Skeletal muscle tissue (tissue), 4 donors: ENCODE data around the gene CARMIL1. TPM values are rescaled to one million over a fixed set of nuclear protein-coding genes. Genes with fewer than 3 reads are reported as not detected.

Experiments
- H3K27ac ChIP-seq: one replicate; pipeline ENCODE4 v1.7.0; 2013; ENCODE audit warnings: mild to moderate bottlenecking, low read depth, low read length, inconsistent platforms
- H3K27me3 ChIP-seq, 3 donors: one replicate each; pipeline ENCODE4 v1.7.0; 2013; ENCODE audit warnings: low read length in 3 of 3; ENCODE audit not compliant: control insufficient read depth in 3 of 3, insufficient read depth in 3 of 3
- H3K36me3 ChIP-seq, 3 donors: one replicate each; pipeline ENCODE4 v1.7.0; 2013; ENCODE audit warnings: low read length in 3 of 3; ENCODE audit not compliant: control insufficient read depth in 3 of 3, insufficient read depth in 3 of 3
- H3K4me1 ChIP-seq, 3 donors: one replicate each; pipeline ENCODE4 v1.7.0; 2013; ENCODE audit warnings: low read length in 3 of 3, mild to moderate bottlenecking in 3 of 3; ENCODE audit not compliant: control insufficient read depth in 3 of 3, insufficient read depth in 3 of 3
- H3K4me3 ChIP-seq, 3 donors: one replicate each; pipeline ENCODE4 v1.7.0; 2013; ENCODE audit warnings: low read length in 3 of 3
- H3K9ac ChIP-seq, 3 donors: one replicate each; pipeline ENCODE4 v1.7.0; 2013; ENCODE audit warnings: low read length in 3 of 3, mild to moderate bottlenecking in 3 of 3, moderate library complexity in 2 of 3, low read depth in 1 of 3
- H3K9me3 ChIP-seq, 3 donors: one replicate each; pipeline ENCODE4 v1.7.0; 2013; ENCODE audit warnings: low read length in 3 of 3; ENCODE audit not compliant: control insufficient read depth in 3 of 3
- total RNA-seq: library from RNA; depleted of rRNA; stranded (reverse); fragments of >200 nt; gene quantifications from one replicate; pipeline ENCODE4 v1.2.3, GENCODE V29; 2014
- donor health status: Osteomylitis.

Gene CARMIL1
- total RNA-seq, 1 donor from 2014 or later: 4.7 TPM

GRCh38 chr6:25388776-25389175, 109.6 kb downstream of the CARMIL1 start:
- peak overlapping the region; percentile 25 for H3K27ac ChIP-seq
- H3K27me3 ChIP-seq: no peaks in the 10 kb centered on the region
- H3K9ac ChIP-seq: no peak overlapping the region
- no peak overlapping the region for H3K4me3 ChIP-seq
- H3K36me3 ChIP-seq: no peaks in the 10 kb centered on the region
- H3K9me3 ChIP-seq: no peaks in the 10 kb centered on the region
- H3K4me1 ChIP-seq: no peaks in the 10 kb centered on the region

GRCh38 chr6:25389471-25389870, 110.3 kb downstream of the CARMIL1 start:
- Histone ChIP-seq H3K27me3 (no peaks in the 10 kb centered on the region), H3K4me3 (no peak overlapping the region), H3K27ac (no peak overlapping the region), H3K9me3 (no peaks in the 10 kb centered on the region), H3K9ac (no peak overlapping the region), H3K4me1 (no peaks in the 10 kb centered on the region), H3K36me3 (no peaks in the 10 kb centered on the region)

- no peaks in the 10 kb centered on the region for H3K36me3 ChIP-seq
- no peaks in the 10 kb centered on the region for H3K9me3 ChIP-seq
- H3K9ac ChIP-seq: no peak overlapping the region
- H3K4me3 ChIP-seq: no peak overlapping the region
- H3K4me1 ChIP-seq: no peaks in the 10 kb centered on the region
- H3K27ac ChIP-seq: no peak overlapping the region
- no peaks in the 10 kb centered on the region for H3K27me3 ChIP-seq
Observed at GRCh38 chr6:25392372-25392771, 113.2 kb downstream of the CARMIL1 start.

DNA sequence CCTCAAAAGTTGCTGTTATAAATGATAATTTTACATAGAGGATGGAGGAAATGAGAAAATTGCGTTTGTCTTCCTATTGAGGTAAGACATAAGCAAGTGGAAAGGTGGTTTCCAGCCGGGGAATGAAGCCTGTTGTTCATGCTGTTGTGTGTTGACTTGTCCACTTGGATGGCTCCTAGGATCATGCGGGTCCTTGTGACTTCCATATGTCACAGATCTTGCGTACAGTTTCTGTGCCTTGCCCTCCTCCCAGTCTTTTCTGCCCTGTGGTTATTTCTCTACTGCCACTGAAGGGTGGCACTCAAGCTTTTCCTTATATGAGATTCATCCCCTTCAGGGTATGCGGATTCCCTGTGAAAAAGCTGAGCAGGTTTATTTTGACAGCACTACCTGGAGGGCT, 116.6 kb downstream of the CARMIL1 start:
- Histone ChIP-seq H3K9me3 (no peaks in the 10 kb centered on the region), H3K27ac (no peak overlapping the region), H3K9ac (no peak overlapping the region)

GRCh38 chr6:25397406-25397805, 118.2 kb downstream of the CARMIL1 start:
- no peaks in the 10 kb centered on the region for H3K27me3 ChIP-seq
- no peak overlapping the region for H3K4me3 ChIP-seq
- no peaks in the 10 kb centered on the region for H3K36me3 ChIP-seq
- no peak overlapping the region for H3K9ac ChIP-seq
- H3K9me3 ChIP-seq: no peaks in the 10 kb centered on the region
- H3K4me1 ChIP-seq: no peaks in the 10 kb centered on the region
- H3K27ac ChIP-seq: no peak overlapping the region

More for the DNA sequence above, 116.6 kb downstream of the CARMIL1 start:
- no peaks in the 10 kb centered on the region for H3K27me3 ChIP-seq
- no peak overlapping the region for H3K4me3 ChIP-seq
- H3K4me1 ChIP-seq: no peaks in the 10 kb centered on the region
- no peaks in the 10 kb centered on the region for H3K36me3 ChIP-seq

DNA sequence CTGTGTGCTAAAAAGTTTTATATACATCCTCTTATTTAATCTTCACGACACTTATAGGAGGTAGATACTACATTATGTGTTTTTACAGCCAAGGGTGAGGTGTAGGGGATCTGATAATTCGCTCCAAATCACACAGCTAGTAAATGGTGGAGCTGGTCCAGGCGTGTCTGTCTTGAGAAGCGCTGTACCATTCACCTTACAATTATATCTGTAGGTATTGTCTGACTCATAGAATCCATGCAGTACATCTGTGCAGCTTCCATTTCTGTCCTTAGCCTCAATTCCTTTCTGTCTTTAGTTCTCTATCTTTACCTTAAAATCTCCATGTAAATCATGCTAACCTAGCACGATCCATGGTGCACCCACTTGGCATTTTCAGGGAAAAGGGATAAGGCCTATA, 120.7 kb downstream of the CARMIL1 start:
- Histone ChIP-seq H3K27me3 (no peaks in the 10 kb centered on the region), H3K36me3 (no peaks in the 10 kb centered on the region), H3K4me1 (no peaks in the 10 kb centered on the region), H3K27ac (no peak overlapping the region), H3K9ac (no peak overlapping the region), H3K4me3 (no peak overlapping the region), H3K9me3 (no peaks in the 10 kb centered on the region)

DNA sequence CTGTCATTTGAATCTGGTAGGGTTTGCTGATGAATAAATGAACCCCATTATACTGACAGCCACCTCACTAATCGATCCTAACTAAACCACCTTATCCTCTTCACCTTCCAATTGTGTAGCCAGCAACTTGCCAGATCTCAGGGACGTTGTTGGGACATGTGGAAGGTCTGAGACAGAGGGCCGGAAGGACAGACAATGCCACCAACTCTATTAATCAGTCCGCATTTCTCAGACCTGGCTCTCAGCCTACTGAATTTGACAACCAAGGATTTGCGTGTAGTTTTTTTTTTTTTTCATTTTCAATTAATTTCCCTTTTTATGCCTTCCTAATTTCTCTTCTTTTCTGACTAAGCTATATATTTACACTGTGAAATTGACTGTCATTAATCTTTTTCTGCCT, 122.5 kb downstream of the CARMIL1 start:
- Histone ChIP-seq H3K4me1 (no peaks in the 10 kb centered on the region), H3K27ac (no peak overlapping the region), H3K36me3 (no peaks in the 10 kb centered on the region), H3K9me3 (no peaks in the 10 kb centered on the region), H3K4me3 (no peak overlapping the region), H3K27me3 (no peaks in the 10 kb centered on the region), H3K9ac (no peak overlapping the region)

GRCh38 chr6:25402125-25402524, 123.0 kb downstream of the CARMIL1 start:
- H3K9ac ChIP-seq: no peak overlapping the region
- no peak overlapping the region for H3K27ac ChIP-seq
- H3K36me3 ChIP-seq: no peaks in the 10 kb centered on the region
- H3K9me3 ChIP-seq: no peaks in the 10 kb centered on the region
- no peaks in the 10 kb centered on the region for H3K27me3 ChIP-seq
- no peaks in the 10 kb centered on the region for H3K4me1 ChIP-seq
- H3K4me3 ChIP-seq: no peak overlapping the region

- Histone ChIP-seq H3K36me3 (no peaks in the 10 kb centered on the region), H3K4me3 (no peak overlapping the region), H3K27ac (no peak overlapping the region)
Observed at GRCh38 chr6:25403150-25403549, 124.0 kb downstream of the CARMIL1 start.

DNA sequence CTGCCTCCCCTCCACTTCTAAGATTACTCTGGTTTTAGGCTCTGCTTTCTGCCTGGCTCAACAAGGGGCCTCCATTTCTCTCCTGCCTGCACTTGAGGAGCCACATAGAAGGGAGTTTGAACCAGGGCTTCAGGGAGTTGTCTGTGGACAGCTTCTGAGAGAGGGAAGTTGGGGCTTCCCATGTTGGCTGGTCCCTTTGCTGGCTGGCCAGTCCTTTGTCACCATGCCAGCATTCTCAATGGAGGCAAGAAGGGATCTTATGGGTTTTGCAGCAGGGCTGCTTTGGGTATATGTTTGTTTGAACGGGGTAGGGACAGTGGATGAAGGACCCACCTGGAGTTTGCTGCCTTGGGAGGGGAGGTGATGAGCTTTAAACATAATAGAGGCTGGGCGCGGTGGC, 124.9 kb downstream of the CARMIL1 start:
- no peaks in the 10 kb centered on the region for H3K36me3 ChIP-seq
- no peak overlapping the region for H3K27ac ChIP-seq
- no peak overlapping the region for H3K4me3 ChIP-seq
- H3K27me3 ChIP-seq: no peaks in the 10 kb centered on the region
- H3K4me1 ChIP-seq: no peaks in the 10 kb centered on the region
- H3K9ac ChIP-seq: no peak overlapping the region
- no peaks in the 10 kb centered on the region for H3K9me3 ChIP-seq

More at GRCh38 chr6:25403150-25403549, 124.0 kb downstream of the CARMIL1 start:
- Histone ChIP-seq H3K27me3 (no peaks in the 10 kb centered on the region), H3K9ac (no peak overlapping the region), H3K9me3 (no peaks in the 10 kb centered on the region), H3K4me1 (no peaks in the 10 kb centered on the region)

GRCh38 chr6:25404693-25405169, 125.6 kb downstream of the CARMIL1 start:
- Histone ChIP-seq H3K9ac (no peak overlapping the region), H3K27me3 (no peaks in the 10 kb centered on the region), H3K4me3 (no peak overlapping the region), H3K4me1 (no peaks in the 10 kb centered on the region), H3K27ac (no peak overlapping the region), H3K9me3 (no peaks in the 10 kb centered on the region), H3K36me3 (no peaks in the 10 kb centered on the region)
